Gastrocnemius medialis (tissue), 4 donors: ENCODE measurements around the gene ATP13A1. TPM values are rescaled to one million over a fixed set of nuclear protein-coding genes. Genes with fewer than 3 reads are reported as not detected.
"Not testable (repeated sequence)": the region's sequence is repeated elsewhere in the genome, so short reads cannot be mapped to it uniquely, and the experiment has no call there.

ENCODE experiments used
- ATAC-seq, 2 donors: fragments of 150-250 bp; one replicate each; pipeline ENCODE4 v1.9.1; 2016
- DNase-seq, 2 donors: peaks; one replicate each; pipeline ENCODE4 v3.0.0-alpha.2; 2019
- H3K27ac ChIP-seq, 4 donors: fragments of 200-600 bp; sonication (generic); 1 replicate in 1 of 4; 2 replicates in 3 of 4; pipeline ENCODE4 v1.5.1; 2016 to 2018; ENCODE audit warnings: mild to moderate bottlenecking in 2 of 4, moderate library complexity in 1 of 4
- H3K27me3 ChIP-seq, 3 donors: fragments of 200-600 bp; sonication (generic) in 2 of 3; 1 replicate in 1 of 3; 2 replicates in 2 of 3; pipeline versions ENCODE4 v1.5.1 to v1.6.0; 2016 to 2019; ENCODE audit warnings: mild to moderate bottlenecking in 1 of 3, moderate library complexity in 1 of 3
- H3K36me3 ChIP-seq, 2 donors: fragments of 200-600 bp; sonication (generic) in 1 of 2; one replicate each; pipeline ENCODE4 v1.5.1; 2017 to 2018
- H3K4me1 ChIP-seq, 2 donors: fragments of 200-600 bp; sonication (generic) in 1 of 2; one replicate each; pipeline ENCODE4 v1.5.1; 2016 to 2017; ENCODE audit warnings: mild to moderate bottlenecking in 2 of 2
- H3K4me3 ChIP-seq, 4 donors: fragments of 200-600 bp; sonication (generic) in 3 of 4; 1 replicate in 1 of 4; 2 replicates in 3 of 4; pipeline ENCODE4 v1.5.1; 2016 to 2019; ENCODE audit warnings: mild to moderate bottlenecking in 2 of 4
- H3K9me3 ChIP-seq, 3 donors: fragments of 200-600 bp; sonication (generic) in 2 of 3; 1 replicate in 1 of 3; 2 replicates in 2 of 3; pipeline ENCODE4 v1.5.1; 2016 to 2019
- POLR2A ChIP-seq, 2 donors: fragments of 450-650 bp; IDR thresholded peaks; one replicate each; pipeline ENCODE4 v1.6.1; 2017; ENCODE audit warnings: antibody characterized with exemption in 2 of 2, mild to moderate bottlenecking in 2 of 2, moderate library complexity in 2 of 2
- in situ Hi-C, 4 donors: fragments of 200-750 bp; cut with MboI; loops; one replicate each; pipeline versions ENCODE4 v1.15.0 to v1.8.0; 2017; ENCODE audit warnings: low sequenced_read_pairs in 4 of 4
- intact Hi-C: fragments of 100-400 bp; cut with DNase I; formaldehyde crosslinking; loops from one replicate; pipeline ENCODE4 v1.15.1; 2023; ENCODE audit warnings: low total_unique reads
- total RNA-seq, 4 donors: library from RNA; depleted of rRNA; stranded (reverse); fragments of >200 nt; gene quantifications; one replicate each; pipeline versions ENCODE4 v1.1.0 to v1.2.3, GENCODE V29; 2016
- TF ChIP-seq, protein P1 (sequence below), 5 experiments: fragments of 450-650 bp in 3 of 5; fragments of 200-600 bp in 2 of 5; sonication (generic) in 2 of 5; IDR thresholded peaks in 4 of 5; conservative IDR thresholded peaks in 1 of 5; 1 replicate in 4 of 5; 2 replicates in 1 of 5; pipeline ENCODE4 v1.5.1; 2016 to 2019; ENCODE audit warnings: antibody characterized with exemption in 5 of 5, mild to moderate bottlenecking in 3 of 5, moderate library complexity in 3 of 5

Gene ATP13A1
- total RNA-seq, 4 donors from 2014 or later = 51.8 to 111 (median 82.8) TPM

DNA sequence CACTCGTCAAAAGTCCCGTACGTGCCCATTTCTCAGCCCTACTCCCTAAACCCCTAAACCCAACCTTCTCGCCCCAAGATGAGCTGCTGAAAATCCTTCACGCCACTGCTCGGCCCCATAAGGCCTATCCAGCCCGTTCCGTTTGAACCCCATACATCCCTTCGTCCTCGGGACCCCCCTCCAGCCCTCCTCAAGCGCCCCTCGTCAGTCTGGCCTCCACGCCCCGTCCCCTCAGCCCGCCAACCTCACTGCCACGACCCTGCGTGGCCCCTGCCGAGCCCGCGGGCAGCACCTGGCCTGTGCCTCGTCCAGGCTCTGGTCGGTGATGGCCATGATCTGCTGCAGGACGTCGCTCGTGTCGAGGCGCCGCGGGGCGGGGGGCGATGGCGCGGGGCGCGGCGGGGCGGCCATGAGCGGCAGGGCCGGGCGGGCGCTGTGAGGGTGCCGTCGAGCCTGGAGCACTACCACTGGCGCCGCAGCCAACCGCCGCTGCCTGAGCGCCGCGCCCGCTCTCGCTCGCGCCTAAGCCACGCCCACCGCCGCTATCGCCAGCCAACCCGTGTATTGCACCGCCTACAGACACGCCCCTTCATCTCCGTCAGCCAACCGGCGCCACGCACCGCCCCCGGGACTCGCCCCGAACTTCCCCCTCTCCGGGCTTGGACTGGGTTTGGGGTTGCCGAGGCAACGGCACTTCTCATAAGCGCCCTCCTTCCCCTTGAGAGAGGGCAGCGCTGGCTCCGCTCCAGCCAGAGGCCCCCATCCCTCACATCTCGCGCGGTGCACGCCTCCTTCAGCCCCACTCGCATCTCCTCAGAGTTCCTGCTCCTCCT is 45.0 kb downstream of the ATP13A1 start, which contains the start of gene PBX4:
PBX4 (minus strand) TSS at position 469 of the 833 bp plus-strand sequence; CDS start at position 411, 58 bp downstream.
- H3K27me3 ChIP-seq = peaks cover 8 to 19% (median 14%) of the 10 kb centered on the region in 3 donors

DNA sequence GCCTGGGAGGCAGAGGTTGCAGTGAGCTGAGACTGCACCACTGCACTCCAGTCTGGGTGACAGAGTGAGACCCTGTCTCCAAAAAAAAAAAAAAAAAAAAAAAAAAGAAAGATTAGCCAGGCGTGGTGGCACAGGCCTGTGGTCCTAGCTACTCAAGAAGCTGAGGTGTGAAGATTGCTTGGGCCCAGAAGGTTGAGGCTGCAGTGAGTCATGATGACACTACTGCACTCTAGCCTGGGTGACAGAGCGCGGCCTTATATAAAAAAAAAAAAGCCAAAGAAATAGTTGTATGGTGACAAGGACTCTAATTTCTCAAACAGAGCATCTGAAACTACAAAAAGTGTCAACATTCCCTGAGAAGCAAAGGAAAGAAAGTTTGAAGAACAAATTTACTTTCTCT is 48.4 kb downstream of the ATP13A1 start:
- intact Hi-C loops = no loop called here
- DNase-seq = no peak
- no peak for TF ChIP-seq POLR2A (IDR thresholded peaks at IDR 0.05)
- TF ChIP-seq, protein P1, sequence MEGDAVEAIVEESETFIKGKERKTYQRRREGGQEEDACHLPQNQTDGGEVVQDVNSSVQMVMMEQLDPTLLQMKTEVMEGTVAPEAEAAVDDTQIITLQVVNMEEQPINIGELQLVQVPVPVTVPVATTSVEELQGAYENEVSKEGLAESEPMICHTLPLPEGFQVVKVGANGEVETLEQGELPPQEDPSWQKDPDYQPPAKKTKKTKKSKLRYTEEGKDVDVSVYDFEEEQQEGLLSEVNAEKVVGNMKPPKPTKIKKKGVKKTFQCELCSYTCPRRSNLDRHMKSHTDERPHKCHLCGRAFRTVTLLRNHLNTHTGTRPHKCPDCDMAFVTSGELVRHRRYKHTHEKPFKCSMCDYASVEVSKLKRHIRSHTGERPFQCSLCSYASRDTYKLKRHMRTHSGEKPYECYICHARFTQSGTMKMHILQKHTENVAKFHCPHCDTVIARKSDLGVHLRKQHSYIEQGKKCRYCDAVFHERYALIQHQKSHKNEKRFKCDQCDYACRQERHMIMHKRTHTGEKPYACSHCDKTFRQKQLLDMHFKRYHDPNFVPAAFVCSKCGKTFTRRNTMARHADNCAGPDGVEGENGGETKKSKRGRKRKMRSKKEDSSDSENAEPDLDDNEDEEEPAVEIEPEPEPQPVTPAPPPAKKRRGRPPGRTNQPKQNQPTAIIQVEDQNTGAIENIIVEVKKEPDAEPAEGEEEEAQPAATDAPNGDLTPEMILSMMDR (IDR thresholded peaks at IDR 0.05 in 4 of 5, conservative IDR thresholded peaks at IDR 0.05 in 1 of 5) = no peak
- H3K27ac ChIP-seq = no peak overlapping the region
- H3K27me3 ChIP-seq = peaks cover 8 to 19% (median 14%) of the 10 kb centered on the region in 3 donors
- H3K36me3 ChIP-seq = no peaks in the 10 kb centered on the region
- H3K9me3 ChIP-seq = no peaks in the 10 kb centered on the region
- H3K4me1 ChIP-seq = peaks cover 0 to 8% of the 10 kb centered on the region in 2 donors
- no peak for ATAC-seq
- H3K4me3 ChIP-seq = no peak overlapping the region
- in situ Hi-C loops = no loop called here

More for the DNA sequence above, 45.0 kb downstream of the ATP13A1 start, which contains the start of gene PBX4:
- Histone ChIP-seq H3K4me3 (peak within 1 kb of the TSS in 2 of 4 donors; percentile 28 to 39), H3K36me3 (no peaks in the 10 kb centered on the region), H3K4me1 (peaks cover 0 to 8% of the 10 kb centered on the region in 2 donors), H3K9me3 (no peaks in the 10 kb centered on the region), H3K27ac (no peak within 1 kb of the TSS)
- in situ Hi-C loops = no loop called here
- DNase-seq (peak; percentile 67 to 68), ATAC-seq (peak; percentile 65 to 82)
- TF ChIP-seq, protein P1 (IDR thresholded peaks at IDR 0.05 in 4 of 5, conservative IDR thresholded peaks at IDR 0.05 in 1 of 5) = no peak
- TF ChIP-seq POLR2A (IDR thresholded peaks at IDR 0.05) = no peak
- intact Hi-C loops = no loop called here

DNA sequence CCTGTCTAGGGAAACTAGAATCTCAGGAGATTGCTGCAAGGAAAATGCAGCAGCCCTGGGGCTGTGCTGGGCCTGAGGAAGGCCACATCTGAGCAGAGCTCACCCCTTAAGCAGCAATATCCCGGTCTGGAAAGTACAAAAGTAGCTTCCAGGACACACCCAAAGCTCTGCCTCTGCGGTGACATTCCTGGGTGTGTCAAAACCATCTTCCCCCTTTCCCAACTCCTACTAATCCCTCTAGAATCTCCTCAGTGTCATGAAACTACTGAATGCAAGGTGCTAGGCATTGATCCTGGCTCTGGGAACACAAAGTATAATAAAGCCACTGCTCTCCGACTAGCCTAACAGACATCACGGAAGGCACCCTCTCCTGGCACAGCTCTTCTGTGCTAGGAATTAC is 50.0 kb downstream of the ATP13A1 start:
- H3K4me3 ChIP-seq = no peak overlapping the region
- peaks cover 8 to 14% (median 12%) of the 10 kb centered on the region in 3 donors for H3K27me3 ChIP-seq
- ATAC-seq (no peak), DNase-seq (no peak)
- intact Hi-C loops = no loop called here
- no peaks in the 10 kb centered on the region for H3K36me3 ChIP-seq
- TF ChIP-seq, protein P1 (IDR thresholded peaks at IDR 0.05 in 4 of 5, conservative IDR thresholded peaks at IDR 0.05 in 1 of 5) = no peak
- no peak for TF ChIP-seq POLR2A (IDR thresholded peaks at IDR 0.05)
- H3K27ac ChIP-seq = no peak overlapping the region
- H3K4me1 ChIP-seq = peaks cover 0 to 8% of the 10 kb centered on the region in 2 donors
- H3K9me3 ChIP-seq = no peaks in the 10 kb centered on the region
- in situ Hi-C loops = no loop called here

DNA sequence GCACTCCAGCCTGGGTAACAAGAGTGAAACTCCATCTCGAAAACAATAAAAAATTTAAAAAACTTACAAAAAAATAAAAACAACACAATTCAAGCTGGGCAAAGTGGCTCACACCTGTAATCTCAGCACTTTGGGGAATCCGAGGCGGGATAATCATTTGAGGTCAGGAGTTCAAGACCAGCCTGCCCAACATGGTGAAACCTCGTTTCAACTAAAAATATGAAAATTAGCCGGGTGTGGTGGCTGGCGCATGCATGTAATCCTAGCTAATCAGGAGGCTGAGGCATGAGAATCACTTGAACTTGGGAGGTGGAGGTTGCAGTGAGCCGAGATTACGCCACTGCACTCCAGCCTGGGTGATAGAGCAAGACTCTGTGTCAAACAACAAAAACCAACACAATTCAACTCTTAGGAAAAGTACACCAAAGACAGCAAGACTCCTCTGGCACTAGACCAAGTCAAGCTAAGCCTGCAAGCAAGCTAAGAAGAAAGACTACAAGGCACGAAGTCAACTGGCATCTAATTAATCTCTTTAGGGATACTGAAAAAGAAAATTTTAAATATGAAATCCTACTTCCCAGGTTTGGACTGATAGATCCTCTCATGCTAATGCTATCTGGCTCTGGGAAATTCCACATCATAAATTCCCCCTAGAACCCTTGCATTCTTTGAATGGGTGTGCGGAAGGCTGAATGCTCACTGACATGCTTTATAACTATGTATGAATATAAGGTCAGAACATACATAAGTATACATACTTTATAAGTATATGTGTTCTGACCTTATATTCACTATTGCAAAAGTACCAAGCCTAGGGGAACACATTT is 52.9 kb downstream of the ATP13A1 start:
- Histone ChIP-seq H3K4me1 (peaks cover 0 to 5% of the 10 kb centered on the region in 2 donors), H3K27me3 (no peaks in the 10 kb centered on the region), H3K27ac (no peak overlapping the region), H3K9me3 (no peaks in the 10 kb centered on the region), H3K36me3 (no peaks in the 10 kb centered on the region), H3K4me3 (no peak overlapping the region)
- DNase-seq = no peak
- in situ Hi-C loops = no loop called here
- intact Hi-C loops = no loop called here
- TF ChIP-seq, protein P1 (IDR thresholded peaks at IDR 0.05 in 4 of 5, conservative IDR thresholded peaks at IDR 0.05 in 1 of 5) = no peak
- no peak for TF ChIP-seq POLR2A (IDR thresholded peaks at IDR 0.05)
- ATAC-seq = no peak

DNA sequence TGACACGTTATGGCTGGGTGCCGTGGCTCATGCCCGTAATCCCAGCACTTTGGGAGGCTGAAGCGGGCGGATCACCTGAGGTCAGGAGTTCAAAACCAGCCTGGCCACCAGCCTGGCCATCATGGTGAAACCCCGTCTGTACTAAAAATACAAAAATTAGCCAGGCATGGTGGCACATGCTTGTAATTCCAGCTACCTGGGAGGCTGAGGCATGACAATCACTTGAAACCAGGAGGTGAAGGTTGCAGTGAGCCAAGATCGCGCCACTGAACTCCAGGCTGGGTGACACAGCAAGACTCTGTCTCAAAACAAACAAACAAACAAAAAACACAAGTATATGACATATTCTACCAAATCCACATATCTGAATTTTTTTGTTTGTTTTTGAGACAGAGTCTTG is 56.8 kb downstream of the ATP13A1 start:
- H3K27me3 ChIP-seq, intact Hi-C loops, H3K27ac ChIP-seq, H3K4me3 ChIP-seq, H3K9me3 ChIP-seq, ATAC-seq, H3K4me1 ChIP-seq, in situ Hi-C loops, H3K36me3 ChIP-seq, DNase-seq: not testable (repeated sequence)
